ENCODE data around the gene EXOC3L4.

DNA sequence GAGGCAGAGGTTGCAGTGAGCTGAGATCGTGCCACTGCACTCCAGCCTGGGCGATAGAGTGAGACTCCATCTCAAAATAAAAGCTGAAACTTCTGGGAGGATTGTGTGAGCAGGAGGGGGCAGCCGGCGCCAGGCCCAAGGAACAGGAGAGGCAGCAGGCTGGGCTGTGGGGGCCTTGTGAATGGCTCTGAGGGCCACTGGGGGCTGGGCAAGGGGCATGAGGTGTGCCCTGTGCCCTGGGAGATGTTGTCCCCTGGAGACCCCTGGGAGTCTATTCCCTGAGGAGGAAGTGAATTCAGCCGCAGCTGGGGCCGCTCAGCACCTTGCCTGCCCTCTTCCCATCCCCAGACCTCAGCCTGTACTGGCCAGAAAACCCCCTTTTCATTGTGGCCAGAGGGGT is 5.6 kb upstream of the EXOC3L4 start:
- TF ChIP-seq, protein P1, sequence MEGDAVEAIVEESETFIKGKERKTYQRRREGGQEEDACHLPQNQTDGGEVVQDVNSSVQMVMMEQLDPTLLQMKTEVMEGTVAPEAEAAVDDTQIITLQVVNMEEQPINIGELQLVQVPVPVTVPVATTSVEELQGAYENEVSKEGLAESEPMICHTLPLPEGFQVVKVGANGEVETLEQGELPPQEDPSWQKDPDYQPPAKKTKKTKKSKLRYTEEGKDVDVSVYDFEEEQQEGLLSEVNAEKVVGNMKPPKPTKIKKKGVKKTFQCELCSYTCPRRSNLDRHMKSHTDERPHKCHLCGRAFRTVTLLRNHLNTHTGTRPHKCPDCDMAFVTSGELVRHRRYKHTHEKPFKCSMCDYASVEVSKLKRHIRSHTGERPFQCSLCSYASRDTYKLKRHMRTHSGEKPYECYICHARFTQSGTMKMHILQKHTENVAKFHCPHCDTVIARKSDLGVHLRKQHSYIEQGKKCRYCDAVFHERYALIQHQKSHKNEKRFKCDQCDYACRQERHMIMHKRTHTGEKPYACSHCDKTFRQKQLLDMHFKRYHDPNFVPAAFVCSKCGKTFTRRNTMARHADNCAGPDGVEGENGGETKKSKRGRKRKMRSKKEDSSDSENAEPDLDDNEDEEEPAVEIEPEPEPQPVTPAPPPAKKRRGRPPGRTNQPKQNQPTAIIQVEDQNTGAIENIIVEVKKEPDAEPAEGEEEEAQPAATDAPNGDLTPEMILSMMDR (IDR thresholded peaks at IDR 0.05) = no peak
- TF ChIP-seq EZH2 (IDR thresholded peaks at IDR 0.05) = no peak
- no peak for TF ChIP-seq EZH2phosphoT487 (IDR thresholded peaks at IDR 0.05)
